NB4 (cell line): ENCODE results near the gene STAU1.
"Not testable (repeated sequence)": the region's sequence is repeated elsewhere in the genome, so short reads cannot be mapped to it uniquely, and the experiment has no call there.

Experiments used
- DNase-seq: peaks from one replicate; pipeline ENCODE4 v3.0.0; 2010; ENCODE audit warnings: low read depth
- H3K4me3 ChIP-seq: one replicate; pipeline ENCODE4 v1.5.1; 2011; ENCODE audit warnings: mild to moderate bottlenecking, low read depth, low read length, moderate library complexity
- MYC ChIP-seq: IDR thresholded peaks from 2 replicates; pipeline ENCODE4 v1.6.1; 2011; ENCODE audit warnings: low read depth, low read length
- POLR2A ChIP-seq: IDR thresholded peaks from 2 replicates; pipeline ENCODE4 v1.6.1; 2011; ENCODE audit warnings: mild to moderate bottlenecking; ENCODE audit not compliant: insufficient read length; ENCODE audit errors: extremely low read depth
- TF ChIP-seq, protein P1 (sequence below): IDR thresholded peaks from 2 replicates; pipeline ENCODE4 v1.6.1; 2011; ENCODE audit warnings: low read depth, low read length
- TF ChIP-seq, protein P2 (sequence below): IDR thresholded peaks from one replicate; pipeline ENCODE4 v1.5.1; 2012; ENCODE audit warnings: low read depth, low read length

Gene STAU1

DNA sequence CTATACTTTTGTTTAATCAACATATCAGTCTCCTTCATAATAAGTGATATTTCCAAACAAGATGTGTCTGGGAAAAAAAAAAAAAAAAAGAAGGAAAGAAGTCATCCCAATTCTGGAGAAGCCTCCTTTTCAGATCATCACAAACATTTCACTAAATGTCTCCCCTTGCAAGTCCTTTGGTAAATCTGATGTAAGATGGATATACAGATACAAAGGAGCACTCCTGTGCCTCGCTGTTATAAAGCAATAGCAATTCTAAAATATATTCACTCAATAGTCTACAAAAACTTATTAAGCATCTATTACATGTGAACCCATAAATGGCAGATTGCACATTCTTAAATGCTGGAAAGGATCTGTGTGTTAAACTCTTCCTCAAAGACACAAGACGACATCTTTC is 17.4 kb downstream of the STAU1 start:
- no peak overlapping the region for H3K4me3 ChIP-seq
- TF ChIP-seq MYC (no peak), POLR2A (no peak)
- TF ChIP-seq, protein P1, sequence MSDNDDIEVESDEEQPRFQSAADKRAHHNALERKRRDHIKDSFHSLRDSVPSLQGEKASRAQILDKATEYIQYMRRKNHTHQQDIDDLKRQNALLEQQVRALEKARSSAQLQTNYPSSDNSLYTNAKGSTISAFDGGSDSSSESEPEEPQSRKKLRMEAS: no peak
- TF ChIP-seq, protein P2, sequence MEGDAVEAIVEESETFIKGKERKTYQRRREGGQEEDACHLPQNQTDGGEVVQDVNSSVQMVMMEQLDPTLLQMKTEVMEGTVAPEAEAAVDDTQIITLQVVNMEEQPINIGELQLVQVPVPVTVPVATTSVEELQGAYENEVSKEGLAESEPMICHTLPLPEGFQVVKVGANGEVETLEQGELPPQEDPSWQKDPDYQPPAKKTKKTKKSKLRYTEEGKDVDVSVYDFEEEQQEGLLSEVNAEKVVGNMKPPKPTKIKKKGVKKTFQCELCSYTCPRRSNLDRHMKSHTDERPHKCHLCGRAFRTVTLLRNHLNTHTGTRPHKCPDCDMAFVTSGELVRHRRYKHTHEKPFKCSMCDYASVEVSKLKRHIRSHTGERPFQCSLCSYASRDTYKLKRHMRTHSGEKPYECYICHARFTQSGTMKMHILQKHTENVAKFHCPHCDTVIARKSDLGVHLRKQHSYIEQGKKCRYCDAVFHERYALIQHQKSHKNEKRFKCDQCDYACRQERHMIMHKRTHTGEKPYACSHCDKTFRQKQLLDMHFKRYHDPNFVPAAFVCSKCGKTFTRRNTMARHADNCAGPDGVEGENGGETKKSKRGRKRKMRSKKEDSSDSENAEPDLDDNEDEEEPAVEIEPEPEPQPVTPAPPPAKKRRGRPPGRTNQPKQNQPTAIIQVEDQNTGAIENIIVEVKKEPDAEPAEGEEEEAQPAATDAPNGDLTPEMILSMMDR: no peak
- DNase-seq: no peak

DNA sequence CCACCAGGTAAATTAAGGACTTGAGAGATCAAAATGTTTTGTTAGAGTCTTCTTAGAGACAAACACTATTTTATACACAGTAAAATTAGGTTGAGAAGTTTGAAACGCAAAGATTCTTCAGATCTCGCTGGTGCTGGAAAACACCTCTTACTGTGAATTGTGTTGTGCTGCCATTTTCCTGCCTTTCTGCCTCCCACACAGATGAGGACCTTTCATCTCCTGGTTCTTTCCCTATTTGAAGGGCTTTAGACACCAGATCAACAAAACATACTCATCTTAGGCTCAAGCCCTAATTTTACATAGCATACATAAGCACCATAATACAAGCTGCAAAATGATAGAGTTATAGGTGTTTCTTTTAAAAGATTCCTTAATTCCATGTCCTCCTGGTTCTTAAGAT is 18.6 kb downstream of the STAU1 start:
- TF ChIP-seq POLR2A (no peak), MYC (no peak)
- TF ChIP-seq, protein P2: no peak
- TF ChIP-seq, protein P1: no peak
- no peak for DNase-seq
- H3K4me3 ChIP-seq: no peak overlapping the region

DNA sequence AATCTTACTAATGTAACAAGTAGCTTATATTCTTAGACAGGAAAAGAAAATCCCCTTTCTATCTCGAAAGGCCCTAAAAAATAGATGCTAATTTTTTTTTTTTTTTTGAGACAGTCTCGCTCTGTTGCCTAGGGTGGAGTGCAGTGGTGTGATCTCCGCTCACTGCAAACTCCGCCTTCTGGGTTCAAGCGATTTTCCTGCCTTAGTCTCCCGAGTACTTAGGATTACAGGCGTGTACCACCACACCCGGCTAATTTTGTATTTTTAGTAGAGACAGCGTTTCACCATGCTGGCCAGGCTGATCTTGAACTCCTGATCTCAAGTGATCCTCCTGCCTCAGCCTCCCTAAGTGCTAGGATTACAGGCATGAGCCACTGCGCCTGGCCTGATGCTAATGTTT is 19.3 kb downstream of the STAU1 start:
- H3K4me3 ChIP-seq, DNase-seq: not testable (repeated sequence)

DNA sequence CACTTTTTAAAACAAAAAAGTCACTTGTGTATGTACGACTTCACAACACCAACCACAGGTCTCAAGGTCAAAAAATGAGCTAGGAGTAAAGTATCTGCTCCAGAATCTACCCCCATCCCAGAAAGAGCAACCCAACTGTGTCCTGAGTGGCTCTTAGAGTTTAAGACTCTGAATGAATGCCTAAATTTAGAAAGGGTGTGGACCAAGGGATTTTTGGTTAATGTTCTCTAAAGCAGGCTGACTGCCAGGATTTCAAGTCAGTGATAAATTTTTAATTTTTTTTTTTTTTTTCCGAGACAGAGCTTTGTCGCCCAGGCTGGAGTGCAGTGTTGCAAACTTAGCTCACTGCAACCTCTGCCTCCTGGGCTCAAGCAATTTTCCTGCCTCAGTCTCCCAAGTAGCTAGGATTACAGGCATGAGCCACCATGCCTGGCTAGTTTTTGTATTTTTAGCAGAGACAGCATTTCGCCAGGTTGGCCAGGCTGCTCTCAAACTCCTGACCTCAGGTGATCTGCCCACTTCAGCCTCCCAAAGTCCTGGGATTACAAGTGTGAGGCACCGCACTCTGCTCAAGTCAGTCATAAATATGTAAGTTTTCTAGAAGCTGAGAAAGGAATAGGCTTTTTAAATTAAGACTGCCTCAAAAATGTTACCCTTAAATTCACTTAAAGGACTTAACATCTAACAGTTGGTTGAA is 20.2 kb downstream of the STAU1 start:
- H3K4me3 ChIP-seq: no peak overlapping the region
- TF ChIP-seq MYC: no peak
- TF ChIP-seq, protein P2: no peak
- DNase-seq: no peak

DNA sequence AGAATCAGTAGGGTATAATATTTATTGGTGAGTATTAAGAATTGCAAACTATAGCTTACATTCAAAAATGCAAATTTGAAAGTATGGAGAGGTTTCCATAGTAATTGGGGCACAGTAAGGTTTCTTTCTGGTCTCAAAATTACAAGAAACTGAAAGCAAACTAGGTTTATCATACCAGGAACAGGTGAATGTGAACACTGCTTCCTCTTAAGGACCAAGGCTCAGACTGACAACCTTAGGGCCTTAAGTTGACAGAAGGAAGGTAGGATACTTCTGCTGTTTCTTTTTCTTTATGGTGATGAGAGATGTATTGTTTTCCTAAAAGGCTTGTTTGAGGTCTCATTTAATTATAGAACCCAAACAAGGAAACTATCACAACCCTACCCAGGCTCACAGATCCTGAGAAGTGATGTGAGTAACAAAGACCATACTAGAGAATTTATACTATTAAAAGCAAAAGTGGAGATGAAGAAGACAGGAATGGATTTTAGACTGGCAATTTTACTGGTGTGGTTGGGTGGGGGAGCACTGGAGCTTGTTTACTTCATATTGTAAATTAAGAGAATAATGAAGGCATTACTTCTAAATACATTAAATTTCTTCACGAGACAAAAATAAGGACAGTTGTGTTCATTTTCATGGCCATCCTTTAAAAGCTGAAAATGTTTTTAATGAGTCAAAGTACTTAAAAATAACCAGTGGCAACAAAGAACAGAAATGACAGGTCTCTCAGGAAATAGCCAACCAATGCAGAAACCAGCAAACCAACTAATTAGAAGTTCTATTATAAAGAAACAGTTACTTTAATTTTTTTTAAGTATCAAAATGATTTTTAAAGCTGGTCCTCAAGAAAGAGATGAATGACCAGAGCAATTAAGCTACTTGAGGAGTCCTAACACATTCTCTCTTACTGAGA is 21.3 kb downstream of the STAU1 start:
- DNase-seq: no peak
- TF ChIP-seq, protein P2: no peak
- no peak for TF ChIP-seq POLR2A
- TF ChIP-seq, protein P1: no peak
- no peak overlapping the region for H3K4me3 ChIP-seq

DNA sequence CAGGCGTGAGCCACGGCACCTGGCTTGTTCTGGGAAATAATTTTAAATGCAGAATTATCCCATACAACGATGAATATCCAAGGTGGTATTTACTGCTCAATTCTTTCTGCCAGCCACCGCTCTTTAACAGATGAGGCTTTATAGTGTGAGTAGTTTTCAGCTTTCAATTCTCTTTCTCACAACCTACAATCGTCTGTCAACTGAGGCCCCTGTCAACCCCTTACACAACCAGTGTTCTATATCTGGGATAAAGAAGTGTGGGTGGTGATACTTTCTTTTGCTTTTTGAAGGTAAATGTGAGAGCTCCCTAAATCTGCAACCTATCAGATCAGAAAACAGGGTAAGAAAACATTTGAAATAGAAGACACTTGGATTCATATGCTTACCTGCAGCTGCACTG is 22.5 kb downstream of the STAU1 start:
- H3K4me3 ChIP-seq: no peak overlapping the region
- TF ChIP-seq, protein P1: no peak
- TF ChIP-seq POLR2A (no peak), MYC (no peak)

More for the DNA sequence above, 22.5 kb downstream of the STAU1 start:
- no peak for DNase-seq
